ENCODE data around the gene CCNT2.

DNA sequence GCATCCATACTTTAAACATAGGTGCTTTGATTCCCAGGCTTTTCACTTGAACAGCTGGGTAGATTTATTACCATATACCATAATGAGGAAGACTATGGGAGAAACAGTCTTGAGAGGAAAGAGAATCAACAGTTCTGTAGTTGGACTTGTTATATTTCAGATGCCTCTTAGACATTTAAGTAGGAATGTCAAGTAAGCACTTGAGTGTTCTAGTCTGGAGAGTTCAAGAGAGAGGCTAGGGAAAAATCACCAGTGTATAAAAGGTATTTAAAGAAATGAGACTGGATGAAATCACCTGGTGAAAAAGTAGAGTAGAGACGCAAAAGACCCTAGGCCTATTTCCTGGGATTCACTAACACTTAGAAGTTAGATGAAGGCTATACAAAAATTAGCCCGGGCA is 13.5 kb upstream of the CCNT2 start:
- TF ChIP-seq, protein P1, sequence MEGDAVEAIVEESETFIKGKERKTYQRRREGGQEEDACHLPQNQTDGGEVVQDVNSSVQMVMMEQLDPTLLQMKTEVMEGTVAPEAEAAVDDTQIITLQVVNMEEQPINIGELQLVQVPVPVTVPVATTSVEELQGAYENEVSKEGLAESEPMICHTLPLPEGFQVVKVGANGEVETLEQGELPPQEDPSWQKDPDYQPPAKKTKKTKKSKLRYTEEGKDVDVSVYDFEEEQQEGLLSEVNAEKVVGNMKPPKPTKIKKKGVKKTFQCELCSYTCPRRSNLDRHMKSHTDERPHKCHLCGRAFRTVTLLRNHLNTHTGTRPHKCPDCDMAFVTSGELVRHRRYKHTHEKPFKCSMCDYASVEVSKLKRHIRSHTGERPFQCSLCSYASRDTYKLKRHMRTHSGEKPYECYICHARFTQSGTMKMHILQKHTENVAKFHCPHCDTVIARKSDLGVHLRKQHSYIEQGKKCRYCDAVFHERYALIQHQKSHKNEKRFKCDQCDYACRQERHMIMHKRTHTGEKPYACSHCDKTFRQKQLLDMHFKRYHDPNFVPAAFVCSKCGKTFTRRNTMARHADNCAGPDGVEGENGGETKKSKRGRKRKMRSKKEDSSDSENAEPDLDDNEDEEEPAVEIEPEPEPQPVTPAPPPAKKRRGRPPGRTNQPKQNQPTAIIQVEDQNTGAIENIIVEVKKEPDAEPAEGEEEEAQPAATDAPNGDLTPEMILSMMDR (optimal IDR thresholded peaks at IDR 0.05 in 1 of 3, IDR thresholded peaks at IDR 0.05 in 1 of 3, conservative IDR thresholded peaks at IDR 0.05 in 1 of 3; ENCODE audit: extremely low read depth in 1 of 3, insufficient read depth in 2 of 3, low read length in 3 of 3), result no peak
- TF ChIP-seq EZH2 (IDR thresholded peaks at IDR 0.05; ENCODE audit: low read length), result no peak

All from keratinocyte (primary cell).